MM.1S (cell line): Measurements from ENCODE around the gene HARS1.
"Not testable (repeated sequence)": the region's sequence is repeated elsewhere in the genome, so short reads cannot be mapped to it uniquely, and the experiment has no call there.

Source experiments
- EZH2 ChIP-seq: fragments of 300-600 bp; sonication (generic); optimal IDR thresholded peaks from 2 replicates; pipeline ENCODE3; 2017; ENCODE audit warnings: low read depth, mild to moderate bottlenecking, antibody characterized with exemption, low read length, mixed read lengths
- EZH2phosphoT487 ChIP-seq: fragments of 300-600 bp; sonication (generic); IDR thresholded peaks from 2 replicates; pipeline ENCODE4 v1.6.1; 2018; ENCODE audit warnings: antibody characterized with exemption, low read length

DNA sequence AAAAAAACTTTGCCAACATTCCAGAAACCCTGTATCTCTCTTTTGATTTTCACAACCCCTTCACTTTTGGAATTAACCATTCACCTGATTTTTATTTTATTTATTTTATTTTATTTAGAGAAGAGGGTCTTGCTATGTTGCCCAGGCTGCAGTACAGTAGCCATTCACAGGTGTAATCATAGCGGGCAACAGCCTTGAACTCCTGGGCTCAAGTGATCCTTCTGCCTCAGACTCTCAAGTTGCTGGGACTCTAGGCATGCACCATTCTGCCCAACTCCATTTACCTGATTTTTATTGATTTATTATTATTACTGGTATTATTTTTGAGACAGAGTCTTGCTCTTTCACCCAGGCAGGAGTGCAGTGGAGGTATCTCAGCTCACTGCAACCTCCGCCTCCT, 25.1 kb upstream of the HARS1 start:
- not testable (repeated sequence) for TF ChIP-seq EZH2phosphoT487, EZH2
